SK-N-SH (cell line): ENCODE data around the gene FKBP1C. TPM values are rescaled to one million over a fixed set of nuclear protein-coding genes. Genes with fewer than 3 reads are reported as not detected.
"Not testable (repeated sequence)": the region's sequence is repeated elsewhere in the genome, so short reads cannot be mapped to it uniquely, and the experiment has no call there.

ENCODE experiments used
- CTCF ChIA-PET: fragments of 300-600, 350-600 bp; formaldehyde crosslinking; extraction: SDS; loops from one replicate; lab custom pipeline; 2021; lab: Yijun Ruan, JAX
- POLR2A ChIA-PET: fragments of 350-600 bp; sonication (Branson Sonifier 250); formaldehyde crosslinking; extraction: SDS; loops from one replicate; lab custom pipeline; 2020; ENCODE audit warnings: antibody characterized with exemption, inconsistent platforms; lab: Yijun Ruan, JAX
- DNase-seq: peaks from one replicate; pipeline ENCODE4 v3.0.0; 2012
- H2AFZ ChIP-seq: fragments of 200-600 bp; sonication (generic); 2 replicates; pipeline ENCODE4 v1.8.1; 2016; ENCODE audit warnings: antibody characterized with exemption, mild to moderate bottlenecking, low read depth
- H3F3A ChIP-seq: fragments of 200-600 bp; sonication (generic); replicated peaks from 2 replicates; pipeline ENCODE3; 2016; ENCODE audit warnings: antibody characterized with exemption, mild to moderate bottlenecking; ENCODE audit not compliant: insufficient read depth
- H3K27ac ChIP-seq, 2 experiments: fragments of 200-500 bp in 1 of 2; fragments of 200-600 bp in 1 of 2; sonication (Bioruptor generic) in 1 of 2; sonication (generic), shearing (Covaris generic) in 1 of 2; 2 replicates each; pipeline versions ENCODE4 v1.5.1 to v1.6.1; 2014 to 2016; ENCODE audit warnings: low read depth in 2 of 2, inconsistent platforms in 1 of 2, low read length in 1 of 2, mild to moderate bottlenecking in 1 of 2, mixed read lengths in 1 of 2
- H3K27me3 ChIP-seq: fragments of 200-600 bp; sonication (generic), shearing (Covaris generic); 2 replicates; pipeline ENCODE4 v1.6.1; 2016; ENCODE audit warnings: mixed run types; ENCODE audit not compliant: insufficient read depth
- H3K36me3 ChIP-seq, 2 experiments: fragments of 200-500 bp in 1 of 2; fragments of 200-600 bp in 1 of 2; sonication (Bioruptor generic) in 1 of 2; sonication (generic) in 1 of 2; replicated peaks in 1 of 2; 2 replicates each; pipeline versions ENCODE3 to v1.5.1; 2014 to 2016; ENCODE audit warnings: low read length in 1 of 2, mild to moderate bottlenecking in 1 of 2; ENCODE audit not compliant: insufficient read depth in 2 of 2, control insufficient read depth in 1 of 2
- H3K4me1 ChIP-seq, 2 experiments: fragments of 200-500 bp in 1 of 2; fragments of 200-600 bp in 1 of 2; sonication (Bioruptor generic) in 1 of 2; sonication (generic), shearing (Covaris generic) in 1 of 2; 2 replicates each; pipeline versions ENCODE4 v1.5.1 to v1.6.1; 2014 to 2016; ENCODE audit warnings: low read depth in 1 of 2, low read length in 1 of 2, mixed run types in 1 of 2; ENCODE audit not compliant: insufficient read depth in 2 of 2, control insufficient read depth in 1 of 2
- H3K4me2 ChIP-seq: fragments of 200-600 bp; sonication (generic), shearing (Covaris generic); 2 replicates; pipeline ENCODE4 v1.6.1; 2017; ENCODE audit warnings: mixed run types
- H3K4me3 ChIP-seq, 2 experiments: fragments of 200-500 bp in 1 of 2; fragments of 200-600 bp in 1 of 2; sonication (Bioruptor generic) in 1 of 2; sonication (generic), shearing (Covaris generic) in 1 of 2; 2 replicates each; pipeline versions ENCODE4 v1.5.1 to v1.8.1; 2014 to 2016; ENCODE audit warnings: low read depth in 2 of 2, inconsistent platforms in 1 of 2, low read length in 1 of 2, mild to moderate bottlenecking in 1 of 2, mixed read lengths in 1 of 2, moderate library complexity in 1 of 2
- H3K79me2 ChIP-seq: fragments of 200-600 bp; sonication (generic); 2 replicates; pipeline ENCODE4 v1.8.1; 2017; ENCODE audit warnings: mild to moderate bottlenecking; ENCODE audit not compliant: insufficient read depth
- H3K9ac ChIP-seq: fragments of 200-600 bp; sonication (generic); 2 replicates; pipeline ENCODE4 v1.6.1; 2017; ENCODE audit warnings: mixed run types
- H3K9me2 ChIP-seq: fragments of 200-600 bp; sonication (generic); 2 replicates; pipeline ENCODE4 v1.6.1; 2017; ENCODE audit warnings: mixed run types
- H3K9me3 ChIP-seq: fragments of 200-600 bp; sonication (generic); 2 replicates; pipeline ENCODE4 v1.6.1; 2017; ENCODE audit warnings: mixed run types, mild to moderate bottlenecking, moderate library complexity
- H4K20me1 ChIP-seq: fragments of 200-600 bp; sonication (generic); 2 replicates; pipeline ENCODE4 v1.6.1; 2017; ENCODE audit warnings: mild to moderate bottlenecking, mixed run types; ENCODE audit not compliant: insufficient read depth
- CHD2 ChIP-seq: fragments of 150-350 bp; IDR thresholded peaks from 2 replicates; pipeline ENCODE4 v1.6.1; 2018; ENCODE audit warnings: low read length; ENCODE audit not compliant: partially characterized antibody
- EZH2phosphoT487 ChIP-seq: fragments of 200-600 bp; sonication (generic); IDR thresholded peaks from 2 replicates; pipeline ENCODE4 v1.6.1; 2017; ENCODE audit warnings: low read depth, mixed run types, mild to moderate bottlenecking, antibody characterized with exemption, moderate library complexity, borderline replicate concordance
- FOXJ3 ChIP-seq: sonication (generic); formaldehyde crosslinking; IDR thresholded peaks from 2 replicates; pipeline ENCODE4 v1.5.1; 2020; ENCODE audit warnings: mild to moderate bottlenecking, missing genetic modification reagents
- GATA2 ChIP-seq: sonication (generic); formaldehyde crosslinking; IDR thresholded peaks from 2 replicates; pipeline ENCODE4 v1.5.0; 2020; ENCODE audit warnings: mild to moderate bottlenecking, missing genetic modification reagents
- IRF3 ChIP-seq: fragments of 150-350 bp; IDR thresholded peaks from 2 replicates; pipeline ENCODE4 v1.6.1; 2016; ENCODE audit warnings: mild to moderate bottlenecking, low read depth, low read length
- JUND ChIP-seq: IDR thresholded peaks from 2 replicates; pipeline ENCODE4 v1.4.0; 2012
- MAX ChIP-seq: IDR thresholded peaks from 2 replicates; pipeline ENCODE4 v1.4.0; 2012; ENCODE audit warnings: low read depth
- MXI1 ChIP-seq: IDR thresholded peaks from 2 replicates; pipeline ENCODE4 v1.6.1; 2012; ENCODE audit warnings: mild to moderate bottlenecking, low read depth, low read length, improper control_type of control experiment
- NFIC ChIP-seq: IDR thresholded peaks from 2 replicates; pipeline ENCODE4 v1.4.0; 2012; ENCODE audit warnings: borderline replicate concordance
- NRF1 ChIP-seq: IDR thresholded peaks from 2 replicates; pipeline ENCODE4 v1.6.1; 2012; ENCODE audit warnings: low read depth, mild to moderate bottlenecking, low read length
- POLR2AphosphoS5 ChIP-seq: IDR thresholded peaks from 2 replicates; pipeline ENCODE4 v1.6.1; 2012; ENCODE audit warnings: low read depth, low read length
- RFX5 ChIP-seq: IDR thresholded peaks from 2 replicates; pipeline ENCODE4 v1.6.1; 2012; ENCODE audit warnings: mild to moderate bottlenecking, improper control_type of control experiment, low read length
- RXRA ChIP-seq: IDR thresholded peaks from 2 replicates; pipeline ENCODE4 v1.4.0; 2012; ENCODE audit warnings: low read depth, mild to moderate bottlenecking, borderline replicate concordance
- SMC3 ChIP-seq: IDR thresholded peaks from 2 replicates; pipeline ENCODE4 v1.6.1; 2012; ENCODE audit warnings: low read depth, low read length, improper control_type of control experiment
- TAF1 ChIP-seq: IDR thresholded peaks from 2 replicates; pipeline ENCODE4 v1.6.1; 2012; ENCODE audit warnings: low read depth, mild to moderate bottlenecking, low read length, moderate library complexity, borderline replicate concordance
- TEAD4 ChIP-seq: IDR thresholded peaks from 2 replicates; pipeline ENCODE4 v1.4.0; 2012; ENCODE audit warnings: mild to moderate bottlenecking, borderline replicate concordance; ENCODE audit not compliant: insufficient read depth
- YY1 ChIP-seq: IDR thresholded peaks from 2 replicates; pipeline ENCODE4 v1.4.0; 2012; ENCODE audit warnings: low read depth, mild to moderate bottlenecking
- WGBS: methylation state at CpG from one replicate; pipeline ENCODE4 v1.1.6; 2017; ENCODE audit warnings: low lambda C conversion rate; 5-methylcytosine and 5-hydroxymethylcytosine counted together
- polyA plus RNA-seq, 3 experiments: library from polyadenylated mRNA; depleted of rRNA; stranded (reverse); fragments of >200 nt; gene quantifications; 2 replicates each; pipeline ENCODE4 v1.2.3, GENCODE V29; 2012
- TF ChIP-seq, protein P1 (sequence below): IDR thresholded peaks from 2 replicates; pipeline ENCODE4; 2012
- TF ChIP-seq, protein P2 (sequence below): fragments of 150-350 bp; IDR thresholded peaks from 2 replicates; pipeline ENCODE4 v1.6.1; 2017; ENCODE audit warnings: antibody characterized with exemption, low read length, low read depth, borderline replicate concordance

Gene FKBP1C
- polyA plus RNA-seq, 1 of the 3 experiments (the other 2 are of a cell fraction), result 1.2 TPM

DNA sequence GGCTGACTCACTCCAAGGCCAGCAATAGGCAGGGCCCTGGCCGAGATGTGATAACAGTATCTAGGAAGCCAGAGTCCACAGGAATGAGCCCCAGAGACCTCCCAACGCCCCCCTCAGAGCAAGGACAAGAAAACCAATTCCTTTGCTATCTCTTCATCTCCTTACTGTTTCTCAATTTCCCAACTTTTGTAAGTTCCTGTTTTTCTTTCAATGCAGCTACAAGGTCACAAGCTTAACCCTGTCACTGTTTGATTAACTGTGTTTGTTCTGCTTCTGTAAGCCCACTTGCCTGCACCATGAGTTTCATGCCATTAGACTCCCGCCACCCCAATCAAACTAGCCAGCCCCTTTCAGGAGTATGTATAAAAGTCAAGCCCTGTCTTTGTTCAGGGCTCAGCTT is 3.5 kb downstream of the FKBP1C start:
- H3K9ac ChIP-seq, result no peak overlapping the region
- ChIA-PET POLR2A (no interaction called here), CTCF (no interaction called here)
- no peak for DNase-seq
- TF ChIP-seq FOXJ3 (no peak), TAF1 (no peak), RFX5 (no peak), POLR2AphosphoS5 (no peak), EZH2phosphoT487 (no peak), MAX (no peak), CHD2 (no peak), NRF1 (no peak), GATA2 (CRISPR knock-in tag) (no peak), NFIC (no peak), JUND (no peak), SMC3 (no peak), RXRA (no peak), MXI1 (no peak), YY1 (no peak)
- TF ChIP-seq, protein P1, sequence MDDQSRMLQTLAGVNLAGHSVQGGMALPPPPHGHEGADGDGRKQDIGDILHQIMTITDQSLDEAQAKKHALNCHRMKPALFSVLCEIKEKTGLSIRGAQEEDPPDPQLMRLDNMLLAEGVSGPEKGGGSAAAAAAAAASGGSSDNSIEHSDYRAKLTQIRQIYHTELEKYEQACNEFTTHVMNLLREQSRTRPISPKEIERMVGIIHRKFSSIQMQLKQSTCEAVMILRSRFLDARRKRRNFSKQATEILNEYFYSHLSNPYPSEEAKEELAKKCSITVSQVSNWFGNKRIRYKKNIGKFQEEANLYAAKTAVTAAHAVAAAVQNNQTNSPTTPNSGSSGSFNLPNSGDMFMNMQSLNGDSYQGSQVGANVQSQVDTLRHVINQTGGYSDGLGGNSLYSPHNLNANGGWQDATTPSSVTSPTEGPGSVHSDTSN, result no peak
- TF ChIP-seq, protein P2, sequence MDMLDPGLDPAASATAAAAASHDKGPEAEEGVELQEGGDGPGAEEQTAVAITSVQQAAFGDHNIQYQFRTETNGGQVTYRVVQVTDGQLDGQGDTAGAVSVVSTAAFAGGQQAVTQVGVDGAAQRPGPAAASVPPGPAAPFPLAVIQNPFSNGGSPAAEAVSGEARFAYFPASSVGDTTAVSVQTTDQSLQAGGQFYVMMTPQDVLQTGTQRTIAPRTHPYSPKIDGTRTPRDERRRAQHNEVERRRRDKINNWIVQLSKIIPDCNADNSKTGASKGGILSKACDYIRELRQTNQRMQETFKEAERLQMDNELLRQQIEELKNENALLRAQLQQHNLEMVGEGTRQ, result no peak
- no peaks in the 10 kb centered on the region for H4K20me1 ChIP-seq
- H3K4me3 ChIP-seq, result no peak overlapping the region
- no peak overlapping the region for H3K4me2 ChIP-seq
- H3K4me1 ChIP-seq, result no peaks in the 10 kb centered on the region
- 0 out of 2 replicates have a peak, but pooled peaks cover 4% of the 10 kb centered on the region for H3K9me3 ChIP-seq
- H3K9me2 ChIP-seq, result 0 out of 2 replicates have a peak, but pooled peaks cover 3% of the 10 kb centered on the region
- no peaks in the 10 kb centered on the region for H3F3A ChIP-seq
- WGBS, result 1% methylated on average over 3 of the region's 3 CpGs
- no peaks in the 10 kb centered on the region for H3K27me3 ChIP-seq
- H3K36me3 ChIP-seq, result no peaks in the 10 kb centered on the region
- H2AFZ ChIP-seq, result no peak overlapping the region
- no peaks in the 10 kb centered on the region for H3K79me2 ChIP-seq
- H3K27ac ChIP-seq, result no peak overlapping the region

- no peak overlapping the region for H3K4me2 ChIP-seq
- H4K20me1 ChIP-seq, result no peaks in the 10 kb centered on the region
- H3K36me3 ChIP-seq, result no peaks in the 10 kb centered on the region
- no peaks in the 10 kb centered on the region for H3K9me3 ChIP-seq
- TF ChIP-seq IRF3, result no peak
- TF ChIP-seq NFIC, result no peak
- TF ChIP-seq YY1, result no peak
- TF ChIP-seq RFX5, result no peak
- TF ChIP-seq TEAD4, result no peak
- no peaks in the 10 kb centered on the region for H3K4me1 ChIP-seq
- WGBS, result 1% methylated on average over 2 of the region's 2 CpGs
- no peak for DNase-seq
- H3F3A ChIP-seq, result no peaks in the 10 kb centered on the region
- H3K27ac ChIP-seq, result no peak overlapping the region
- no peak overlapping the region for H3K4me3 ChIP-seq
- H3K27me3 ChIP-seq, result no peaks in the 10 kb centered on the region
- H3K9ac ChIP-seq, result no peak overlapping the region
- no peak overlapping the region for H2AFZ ChIP-seq
- H3K79me2 ChIP-seq, result no peaks in the 10 kb centered on the region
- CTCF ChIA-PET, result interaction anchor here (0.5 to 1.5 kb wide), 2 partner anchors 14 to 114 kb away, joined by 3 to 4 read pairs; no protein-coding TSS in a partner anchor
- POLR2A ChIA-PET, result no interaction called here
- H3K9me2 ChIP-seq, result 0 out of 2 replicates have a peak, but pooled peaks cover 3% of the 10 kb centered on the region
Observed at GRCh38 chr6:63224179-63224578, 12.9 kb downstream of the FKBP1C start.

GRCh38 chr6:63225987-63226386 is 14.7 kb downstream of the FKBP1C start:
- H3K9ac ChIP-seq, H2AFZ ChIP-seq, H3K9me2 ChIP-seq, H3K79me2 ChIP-seq, CTCF ChIA-PET, H4K20me1 ChIP-seq, H3K27me3 ChIP-seq, H3K36me3 ChIP-seq, H3K27ac ChIP-seq, POLR2A ChIA-PET, H3F3A ChIP-seq, H3K9me3 ChIP-seq, H3K4me3 ChIP-seq, DNase-seq, H3K4me1 ChIP-seq, H3K4me2 ChIP-seq: not testable (repeated sequence)
- WGBS, result 13% methylated on average over 4 of the region's 4 CpGs
